GM12878 (cell line): ENCODE data around the gene KCNK4.

Source experiments
- BHLHE40 ChIP-seq, 2 experiments: fragments of 450-650 bp in 1 of 2; IDR thresholded peaks; 2 replicates each; pipeline ENCODE4 v1.6.1; 2011 to 2017; ENCODE audit warnings: low read depth in 2 of 2, borderline replicate concordance in 1 of 2, improper control_type of control experiment in 1 of 2, low read length in 1 of 2, mild to moderate bottlenecking in 1 of 2
- EZH2 ChIP-seq: IDR thresholded peaks from 2 replicates; pipeline ENCODE4 v1.6.1; 2012; ENCODE audit warnings: low read depth, mild to moderate bottlenecking, control low read depth, inconsistent platforms, low read length, borderline replicate concordance; ENCODE audit not compliant: control insufficient read depth
- NRF1 ChIP-seq: conservative IDR thresholded peaks from 2 replicates; pipeline ENCODE4 v1.6.1; 2011; ENCODE audit warnings: mild to moderate bottlenecking, low read depth, low read length, improper control_type of control experiment
- SIX5 ChIP-seq: IDR thresholded peaks from 2 replicates; pipeline ENCODE4 v1.6.1; 2011; ENCODE audit warnings: mild to moderate bottlenecking, low read depth, low read length, moderate library complexity; ENCODE audit not compliant: severe bottlenecking
- TCF12 ChIP-seq: IDR thresholded peaks from 2 replicates; pipeline ENCODE4 v1.6.1; 2011; ENCODE audit warnings: low read depth, mild to moderate bottlenecking, low read length
- ZZZ3 ChIP-seq: IDR thresholded peaks from 2 replicates; pipeline ENCODE4 v1.6.1; 2011; ENCODE audit warnings: low read depth; ENCODE audit not compliant: control insufficient read depth, insufficient read length
- TF ChIP-seq, protein P1 (sequence below), 3 experiments: IDR thresholded peaks in 2 of 3; conservative IDR thresholded peaks in 1 of 3; 2 replicates each; pipeline ENCODE4 v1.5.1; 2011; ENCODE audit warnings: low read depth in 3 of 3, low read length in 3 of 3, mild to moderate bottlenecking in 3 of 3, control low read depth in 2 of 3, moderate library complexity in 2 of 3, inconsistent platforms in 1 of 3, mixed read lengths in 1 of 3; ENCODE audit not compliant: control insufficient read depth in 2 of 3, insufficient read depth in 1 of 3; ENCODE audit errors: extremely low read depth in 1 of 3

DNA sequence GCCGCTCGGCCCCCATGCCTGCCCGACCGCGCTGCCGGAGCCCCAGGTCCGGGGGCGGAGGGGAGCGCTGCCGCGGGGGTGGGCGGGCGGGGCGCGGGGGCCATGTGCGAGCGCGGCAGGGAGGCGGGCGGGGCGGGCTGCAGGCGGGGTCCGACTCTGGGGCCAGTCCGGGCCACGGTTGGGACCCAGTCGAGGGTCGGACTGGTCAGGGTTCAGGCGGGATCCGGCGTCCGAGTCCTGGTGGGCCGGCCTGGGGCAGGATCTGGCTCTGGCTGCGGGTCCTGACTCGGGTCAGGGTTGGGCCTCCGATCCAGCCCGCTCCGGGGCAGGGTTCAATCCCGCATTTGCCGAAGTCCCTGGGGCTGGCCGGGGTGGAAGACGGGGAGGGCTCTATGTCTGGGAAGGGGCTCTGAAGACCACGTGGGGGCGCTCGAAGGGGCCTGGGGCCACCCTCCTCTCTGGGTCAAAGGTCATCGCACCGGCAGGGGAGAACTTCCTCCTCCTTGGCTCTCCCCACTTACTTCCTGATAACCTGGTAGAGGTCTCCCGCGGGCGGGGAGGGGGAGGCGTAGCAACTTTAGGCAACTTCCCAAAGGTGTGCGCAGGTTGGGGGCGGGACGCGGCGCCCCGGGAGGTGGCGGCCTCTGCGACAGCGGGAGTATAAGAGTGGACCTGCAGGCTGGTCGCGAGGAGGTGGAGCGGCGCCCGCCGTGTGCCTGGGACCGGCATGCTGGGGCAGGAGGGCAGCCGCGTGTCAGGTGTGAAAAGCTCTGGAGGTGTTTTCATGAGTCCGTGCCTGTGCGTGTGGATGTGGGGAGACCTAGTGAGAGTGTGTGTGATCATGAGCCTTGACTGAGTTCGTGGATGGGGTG is 14.8 kb downstream of the KCNK4 start:
- TF ChIP-seq TCF12 (no peak), BHLHE40 (IDR thresholded peaks at IDR 0.05; ENCODE audit: borderline replicate concordance in 1 of 2, low read depth in 2 of 2, low read length in 1 of 2) (no peak; a peak in 2 of 4 replicates), NRF1 (no peak), ZZZ3 (no peak), SIX5 (no peak), EZH2 (no peak)
- TF ChIP-seq, protein P1, sequence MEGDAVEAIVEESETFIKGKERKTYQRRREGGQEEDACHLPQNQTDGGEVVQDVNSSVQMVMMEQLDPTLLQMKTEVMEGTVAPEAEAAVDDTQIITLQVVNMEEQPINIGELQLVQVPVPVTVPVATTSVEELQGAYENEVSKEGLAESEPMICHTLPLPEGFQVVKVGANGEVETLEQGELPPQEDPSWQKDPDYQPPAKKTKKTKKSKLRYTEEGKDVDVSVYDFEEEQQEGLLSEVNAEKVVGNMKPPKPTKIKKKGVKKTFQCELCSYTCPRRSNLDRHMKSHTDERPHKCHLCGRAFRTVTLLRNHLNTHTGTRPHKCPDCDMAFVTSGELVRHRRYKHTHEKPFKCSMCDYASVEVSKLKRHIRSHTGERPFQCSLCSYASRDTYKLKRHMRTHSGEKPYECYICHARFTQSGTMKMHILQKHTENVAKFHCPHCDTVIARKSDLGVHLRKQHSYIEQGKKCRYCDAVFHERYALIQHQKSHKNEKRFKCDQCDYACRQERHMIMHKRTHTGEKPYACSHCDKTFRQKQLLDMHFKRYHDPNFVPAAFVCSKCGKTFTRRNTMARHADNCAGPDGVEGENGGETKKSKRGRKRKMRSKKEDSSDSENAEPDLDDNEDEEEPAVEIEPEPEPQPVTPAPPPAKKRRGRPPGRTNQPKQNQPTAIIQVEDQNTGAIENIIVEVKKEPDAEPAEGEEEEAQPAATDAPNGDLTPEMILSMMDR (IDR thresholded peaks at IDR 0.05 in 2 of 3, conservative IDR thresholded peaks at IDR 0.05 in 1 of 3; ENCODE audit: control insufficient read depth in 2 of 3, extremely low read depth in 1 of 3, insufficient read depth in 1 of 3, low read depth in 3 of 3, low read length in 3 of 3) = peak; percentile 47 to 55 (median 52)
